ENCODE results near the gene MYOM3. TPM values are rescaled to one million over a fixed set of nuclear protein-coding genes. Genes with fewer than 3 reads are reported as not detected.

The MYOM3 gene
- total and polyA plus RNA-seq, 8 donors = 0.06 to 0.52 (median 0.27) TPM; not detected in 1

DNA sequence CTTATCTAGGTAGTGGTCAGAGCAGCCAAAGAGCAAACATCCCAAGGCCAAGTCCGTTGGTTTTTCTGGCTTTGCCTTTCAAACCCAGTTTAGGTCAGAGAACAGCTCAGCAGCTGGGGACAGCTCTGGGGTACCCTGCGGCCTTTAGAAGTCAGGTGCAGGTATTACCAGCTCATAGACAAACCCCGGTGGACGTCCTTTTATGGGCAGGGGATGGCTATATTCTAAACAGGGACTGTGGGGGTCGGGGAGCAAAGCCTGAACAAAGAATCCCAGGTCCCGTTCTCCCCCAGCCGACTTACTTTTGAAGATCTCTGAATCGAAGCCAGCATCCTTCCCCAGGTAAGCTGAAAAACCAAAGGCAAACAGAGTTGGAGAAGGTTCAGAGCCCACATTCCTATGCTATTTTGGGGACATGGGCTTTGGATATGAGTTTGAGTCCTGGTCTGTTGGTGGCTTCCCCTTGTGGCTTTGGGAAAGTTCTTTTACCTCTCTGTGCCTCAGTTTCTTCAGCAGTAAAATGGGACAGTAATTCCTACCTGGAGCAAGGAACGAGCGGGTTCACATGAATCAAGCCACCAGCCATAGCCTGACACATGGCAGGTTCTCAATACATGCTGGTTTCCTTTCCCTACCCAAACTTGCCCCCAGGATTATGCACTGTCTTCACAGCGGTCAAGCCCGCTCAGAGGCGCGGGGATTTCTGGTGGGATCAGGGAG is 16.6 kb downstream of the MYOM3 start:
- no peaks in the 10 kb centered on the region for H3K4me1 ChIP-seq
- H3K27ac ChIP-seq = no peak overlapping the region
- no peak for ATAC-seq

DNA sequence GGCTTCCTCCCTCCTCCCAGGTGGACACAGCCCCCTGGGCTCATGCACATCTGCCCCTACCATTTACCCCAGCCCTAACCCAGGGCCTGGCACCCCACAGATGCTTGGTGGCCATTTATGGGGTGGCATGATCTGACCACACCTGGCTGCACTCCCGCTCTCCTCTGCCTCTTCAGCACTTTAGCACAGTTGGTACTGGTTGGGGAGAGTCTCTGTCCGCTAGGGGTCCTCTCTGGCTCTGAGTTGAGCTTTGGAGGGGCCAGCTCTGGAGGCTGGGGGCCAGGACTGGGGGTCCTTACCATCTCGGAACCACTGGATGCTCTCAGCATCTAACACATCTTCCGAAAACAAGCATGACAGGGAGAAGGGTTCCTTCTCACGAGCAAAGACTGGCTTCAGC is 17.4 kb downstream of the MYOM3 start:
- H3K9me3 ChIP-seq = no peaks in the 10 kb centered on the region
- no peak overlapping the region for H3K27ac ChIP-seq
- H3K36me3 ChIP-seq = no peaks in the 10 kb centered on the region
- no peak for ATAC-seq
- no peak overlapping the region for H3K4me3 ChIP-seq
- no peaks in the 10 kb centered on the region for H3K4me1 ChIP-seq
- intact Hi-C loops (cut with DNase I) = no loop called here
- DNase-seq = no peak
- H3K27me3 ChIP-seq = peaks cover 0 to 12% of the 10 kb centered on the region in 2 donors
- TF ChIP-seq, protein P1, sequence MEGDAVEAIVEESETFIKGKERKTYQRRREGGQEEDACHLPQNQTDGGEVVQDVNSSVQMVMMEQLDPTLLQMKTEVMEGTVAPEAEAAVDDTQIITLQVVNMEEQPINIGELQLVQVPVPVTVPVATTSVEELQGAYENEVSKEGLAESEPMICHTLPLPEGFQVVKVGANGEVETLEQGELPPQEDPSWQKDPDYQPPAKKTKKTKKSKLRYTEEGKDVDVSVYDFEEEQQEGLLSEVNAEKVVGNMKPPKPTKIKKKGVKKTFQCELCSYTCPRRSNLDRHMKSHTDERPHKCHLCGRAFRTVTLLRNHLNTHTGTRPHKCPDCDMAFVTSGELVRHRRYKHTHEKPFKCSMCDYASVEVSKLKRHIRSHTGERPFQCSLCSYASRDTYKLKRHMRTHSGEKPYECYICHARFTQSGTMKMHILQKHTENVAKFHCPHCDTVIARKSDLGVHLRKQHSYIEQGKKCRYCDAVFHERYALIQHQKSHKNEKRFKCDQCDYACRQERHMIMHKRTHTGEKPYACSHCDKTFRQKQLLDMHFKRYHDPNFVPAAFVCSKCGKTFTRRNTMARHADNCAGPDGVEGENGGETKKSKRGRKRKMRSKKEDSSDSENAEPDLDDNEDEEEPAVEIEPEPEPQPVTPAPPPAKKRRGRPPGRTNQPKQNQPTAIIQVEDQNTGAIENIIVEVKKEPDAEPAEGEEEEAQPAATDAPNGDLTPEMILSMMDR (IDR thresholded peaks at IDR 0.05) = no peak

More for the DNA sequence above, 16.6 kb downstream of the MYOM3 start:
- no peak for DNase-seq
- no peaks in the 10 kb centered on the region for H3K36me3 ChIP-seq
- H3K27me3 ChIP-seq = peaks cover 0 to 12% of the 10 kb centered on the region in 2 donors
- no peak overlapping the region for H3K4me3 ChIP-seq
- H3K9me3 ChIP-seq = no peaks in the 10 kb centered on the region
- intact Hi-C loops (cut with DNase I) = no loop called here
- TF ChIP-seq, protein P1 (IDR thresholded peaks at IDR 0.05) = no peak

DNA sequence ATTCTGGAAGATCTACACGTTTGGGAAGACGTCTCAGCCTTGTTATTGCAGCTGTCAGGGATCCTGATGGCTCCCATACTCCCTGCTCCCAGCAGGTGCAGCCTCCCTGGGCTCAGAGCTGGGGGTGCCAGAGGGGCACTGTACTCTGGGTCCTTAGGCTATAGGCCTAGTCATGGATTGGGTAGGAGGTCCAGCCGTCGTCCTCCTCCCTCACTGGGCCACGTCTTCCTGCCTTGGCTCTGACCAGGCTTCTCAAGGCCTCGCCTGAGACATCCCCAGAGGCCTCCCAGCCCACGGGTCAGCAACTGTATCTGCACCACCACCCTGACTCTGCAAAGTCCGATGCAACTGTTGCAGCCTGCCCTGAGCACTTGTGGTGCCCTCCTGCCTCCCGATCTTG is 18.2 kb downstream of the MYOM3 start:
- no peaks in the 10 kb centered on the region for H3K9me3 ChIP-seq
- H3K36me3 ChIP-seq = no peaks in the 10 kb centered on the region
- intact Hi-C loops (cut with DNase I) = no loop called here
- H3K27me3 ChIP-seq = peaks cover 0 to 12% of the 10 kb centered on the region in 2 donors
- H3K4me3 ChIP-seq = no peak overlapping the region
- no peak for ATAC-seq
- no peak overlapping the region for H3K27ac ChIP-seq
- DNase-seq = no peak
- TF ChIP-seq, protein P1 (IDR thresholded peaks at IDR 0.05) = no peak
- no peaks in the 10 kb centered on the region for H3K4me1 ChIP-seq

DNA sequence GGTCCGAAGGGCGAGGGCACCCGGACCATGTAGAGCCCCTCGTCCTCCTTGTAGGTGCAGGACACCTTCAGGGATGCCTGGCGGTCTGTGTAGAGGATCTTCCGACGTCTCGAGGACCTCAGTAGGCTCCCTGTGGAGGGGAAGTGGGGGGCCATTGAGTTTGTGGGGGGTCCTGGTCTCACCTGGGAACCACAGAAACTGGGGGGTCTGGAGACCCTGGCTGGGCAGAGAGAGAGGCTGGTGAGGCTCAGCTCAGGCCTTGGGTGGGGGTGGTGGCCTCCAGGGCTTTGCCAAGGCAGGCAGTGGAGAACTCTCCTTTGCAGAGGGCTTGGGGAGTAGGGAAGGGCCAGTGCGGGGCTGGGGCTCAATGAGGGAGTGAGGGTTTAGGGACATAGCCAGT is 19.0 kb downstream of the MYOM3 start:
- intact Hi-C loops (cut with DNase I) = no loop called here
- Histone ChIP-seq H3K4me1 (no peaks in the 10 kb centered on the region), H3K36me3 (no peaks in the 10 kb centered on the region), H3K27ac (no peak overlapping the region), H3K4me3 (no peak overlapping the region), H3K9me3 (no peaks in the 10 kb centered on the region), H3K27me3 (peaks cover 0 to 12% of the 10 kb centered on the region in 2 donors)
- TF ChIP-seq, protein P1 (IDR thresholded peaks at IDR 0.05) = no peak
- no peak for DNase-seq
- ATAC-seq = no peak

GRCh38 chr1:24091971-24092482 is 19.9 kb downstream of the MYOM3 start:
- Histone ChIP-seq H3K36me3 (no peaks in the 10 kb centered on the region), H3K27me3 (peaks cover 0 to 12% of the 10 kb centered on the region in 2 donors), H3K27ac (no peak overlapping the region), H3K4me3 (no peak overlapping the region), H3K9me3 (no peaks in the 10 kb centered on the region), H3K4me1 (no peaks in the 10 kb centered on the region)
- no peak for DNase-seq
- no peak for ATAC-seq
- TF ChIP-seq, protein P1 (IDR thresholded peaks at IDR 0.05) = no peak
- intact Hi-C loops (cut with DNase I) = no loop called here
